Sigmoid colon (tissue), 4 donors: ENCODE results near the gene TMEM182.

ENCODE experiments used
- CTCF ChIP-seq, 4 experiments: fragments of 450-650 bp in 3 of 4; fragments of 200-600 bp in 1 of 4; IDR thresholded peaks; one replicate each; pipeline ENCODE4 v1.5.1; 2016 to 2019; ENCODE audit warnings: antibody characterized with exemption in 4 of 4, mild to moderate bottlenecking in 3 of 4, moderate library complexity in 2 of 4
- EP300 ChIP-seq, 4 donors: sonication (generic); formaldehyde crosslinking; IDR thresholded peaks; one replicate each; pipeline ENCODE4 v1.6.1; 2017; ENCODE audit warnings: antibody characterized with exemption in 4 of 4
- POLR2A ChIP-seq, 2 donors: fragments of 450-650 bp; IDR thresholded peaks; one replicate each; pipeline ENCODE4 v1.6.1; 2016; ENCODE audit warnings: antibody characterized with exemption in 2 of 2, mild to moderate bottlenecking in 2 of 2, moderate library complexity in 2 of 2

GRCh38 chr2:102765061-102765460, 3.2 kb downstream of the TMEM182 start:
- TF ChIP-seq CTCF (IDR thresholded peaks at IDR 0.05) (no peak), POLR2A (IDR thresholded peaks at IDR 0.05) (no peak), EP300 (IDR thresholded peaks at IDR 0.05) (no peak)
